Mucosa of rectum (tissue), 2 donors: Measurements from ENCODE around the gene KLF7.
A peak's percentile ranks its signal among the peaks of the same experiment; 100 is the strongest.

ENCODE experiments used
- H3K27ac ChIP-seq, 2 donors: one replicate each; pipeline ENCODE4 v1.7.0; 2013; ENCODE audit warnings: inconsistent platforms in 2 of 2, low read depth in 2 of 2, low read length in 2 of 2
- H3K27me3 ChIP-seq, 2 donors: one replicate each; pipeline ENCODE4 v1.7.0; 2013; ENCODE audit warnings: low read length in 2 of 2; ENCODE audit not compliant: control insufficient read depth in 2 of 2, insufficient read depth in 2 of 2
- H3K36me3 ChIP-seq, 2 donors: one replicate each; pipeline ENCODE4 v1.7.0; 2013; ENCODE audit warnings: low read length in 2 of 2; ENCODE audit not compliant: control insufficient read depth in 2 of 2, insufficient read depth in 2 of 2
- H3K4me1 ChIP-seq, 2 donors: one replicate each; pipeline ENCODE4 v1.7.0; 2013; ENCODE audit warnings: low read length in 2 of 2, mild to moderate bottlenecking in 1 of 2; ENCODE audit not compliant: control insufficient read depth in 2 of 2, insufficient read depth in 2 of 2
- H3K4me3 ChIP-seq, 2 donors: one replicate each; pipeline ENCODE4 v1.7.0; 2013; ENCODE audit warnings: low read length in 2 of 2
- H3K9ac ChIP-seq, 2 donors: one replicate each; pipeline ENCODE4 v1.7.0; 2013; ENCODE audit warnings: low read length in 2 of 2, low read depth in 1 of 2, mild to moderate bottlenecking in 1 of 2
- H3K9me3 ChIP-seq, 2 donors: one replicate each; pipeline ENCODE4 v1.7.0; 2013; ENCODE audit warnings: low read length in 2 of 2; ENCODE audit not compliant: control insufficient read depth in 2 of 2
- donor health status: healthy.
- donor health status: Normal muscosa, but diverticular disease.

Gene KLF7

DNA sequence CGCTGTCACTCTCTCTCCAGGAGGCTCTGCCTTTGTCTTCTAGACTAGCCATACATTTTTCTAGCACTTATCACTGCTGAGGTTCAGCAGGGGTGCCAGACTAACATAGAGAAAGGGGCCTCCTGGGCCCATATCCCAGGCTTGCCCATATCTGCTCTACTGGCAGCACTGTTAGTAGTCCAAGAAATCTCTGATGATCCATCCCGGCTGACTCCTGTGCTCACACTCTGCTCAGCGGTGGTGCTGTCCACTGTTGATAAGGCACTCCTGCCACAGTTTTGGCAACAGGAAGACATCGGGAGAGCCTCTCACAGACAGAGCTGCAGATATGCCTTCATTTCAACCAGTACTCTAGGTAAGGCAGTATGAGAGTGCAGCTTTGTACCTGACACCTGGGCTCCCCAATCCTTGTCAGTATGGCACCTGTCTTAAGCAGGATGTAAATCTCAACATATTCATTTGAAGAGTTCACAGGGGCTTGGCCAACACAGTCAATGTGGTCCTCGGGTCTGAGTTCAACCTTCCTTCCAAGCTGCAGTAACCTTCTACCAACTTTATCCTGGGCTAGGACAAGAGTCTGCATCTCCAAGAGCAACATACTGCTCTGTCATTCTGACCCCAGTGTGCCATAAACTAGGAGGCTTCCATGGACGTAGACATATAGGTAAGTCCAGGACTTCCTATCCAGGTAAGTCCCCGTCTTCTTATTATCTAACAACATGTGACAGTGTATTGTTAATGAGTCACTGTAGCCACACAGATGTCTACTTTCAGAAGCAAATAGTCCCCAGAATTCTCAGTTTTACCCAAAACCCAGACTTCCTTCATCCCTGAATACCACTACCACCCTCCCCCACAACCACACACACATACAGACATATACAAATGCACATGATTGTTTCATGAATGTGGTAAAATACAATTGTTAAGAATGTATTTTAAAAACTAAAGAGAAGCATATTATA is 16.2 kb downstream of the KLF7 start:
- Histone ChIP-seq H3K4me1 (peaks cover 2 to 5% of the 10 kb centered on the region in 2 donors), H3K27me3 (no peaks in the 10 kb centered on the region), H3K9me3 (no peaks in the 10 kb centered on the region), H3K9ac (no peak overlapping the region), H3K36me3 (no peaks in the 10 kb centered on the region), H3K27ac (peak overlapping the region in 1 of 2 donors; percentile 8), H3K4me3 (no peak overlapping the region)

DNA sequence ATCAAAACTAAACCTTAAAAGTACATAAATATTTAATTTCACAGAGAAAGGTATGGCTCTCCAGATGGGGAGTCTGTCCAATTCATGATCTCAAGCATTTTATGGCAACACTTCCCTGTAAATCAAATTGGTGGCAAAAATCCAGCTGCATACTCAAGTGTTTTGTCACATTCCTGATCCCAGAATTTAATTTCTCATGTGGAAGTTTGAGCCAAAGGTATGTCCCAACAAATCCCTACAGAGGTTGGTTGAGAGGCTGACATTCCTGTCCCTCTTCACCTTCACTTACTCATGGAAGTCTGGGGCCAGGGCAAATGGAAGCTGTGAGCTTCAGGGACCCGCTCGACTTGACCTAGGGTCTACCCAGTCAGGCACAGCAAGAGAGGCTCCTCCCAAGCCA is 17.7 kb downstream of the KLF7 start:
- H3K9me3 ChIP-seq, result no peaks in the 10 kb centered on the region
- H3K4me3 ChIP-seq, result no peak overlapping the region
- H3K9ac ChIP-seq, result no peak overlapping the region
- H3K27me3 ChIP-seq, result no peaks in the 10 kb centered on the region
- H3K36me3 ChIP-seq, result no peaks in the 10 kb centered on the region
- H3K27ac ChIP-seq, result no peak overlapping the region
- H3K4me1 ChIP-seq, result peaks cover 2 to 5% of the 10 kb centered on the region in 2 donors

DNA sequence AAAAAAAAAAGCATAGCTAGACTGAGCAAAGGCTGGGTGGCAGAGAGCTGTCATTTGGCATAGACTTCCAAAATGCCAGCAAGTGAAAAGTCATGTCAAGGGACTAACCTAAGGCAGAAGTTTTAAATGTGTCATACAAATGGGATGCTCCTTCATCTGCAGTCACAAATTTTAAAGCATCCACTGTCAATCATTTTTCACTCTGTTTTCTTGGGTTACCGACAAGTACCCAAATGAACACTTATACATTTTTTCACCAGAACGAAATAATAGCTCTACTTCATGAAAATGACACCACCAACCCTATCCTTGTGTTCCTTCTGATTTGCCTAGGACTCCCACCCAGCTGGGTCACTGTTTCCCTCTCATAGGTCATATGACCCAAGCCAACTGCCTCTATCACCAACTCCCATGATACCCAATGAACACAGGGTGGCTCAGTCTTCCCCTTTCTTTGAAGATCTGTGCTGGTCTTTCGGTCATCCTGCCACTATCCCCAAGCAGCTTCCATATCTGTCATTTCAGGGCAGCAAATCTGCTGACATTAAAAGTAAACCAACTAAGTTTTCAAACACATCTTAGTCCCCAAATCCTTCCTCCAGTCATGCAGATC is 21.5 kb downstream of the KLF7 start:
- Histone ChIP-seq H3K27me3 (no peaks in the 10 kb centered on the region), H3K36me3 (no peaks in the 10 kb centered on the region), H3K9me3 (no peaks in the 10 kb centered on the region), H3K27ac (peak overlapping the region; percentile 73 to 79), H3K4me3 (no peak overlapping the region), H3K4me1 (peaks cover 3 to 5% of the 10 kb centered on the region in 2 donors), H3K9ac (peak overlapping the region; percentile 7 to 35)

DNA sequence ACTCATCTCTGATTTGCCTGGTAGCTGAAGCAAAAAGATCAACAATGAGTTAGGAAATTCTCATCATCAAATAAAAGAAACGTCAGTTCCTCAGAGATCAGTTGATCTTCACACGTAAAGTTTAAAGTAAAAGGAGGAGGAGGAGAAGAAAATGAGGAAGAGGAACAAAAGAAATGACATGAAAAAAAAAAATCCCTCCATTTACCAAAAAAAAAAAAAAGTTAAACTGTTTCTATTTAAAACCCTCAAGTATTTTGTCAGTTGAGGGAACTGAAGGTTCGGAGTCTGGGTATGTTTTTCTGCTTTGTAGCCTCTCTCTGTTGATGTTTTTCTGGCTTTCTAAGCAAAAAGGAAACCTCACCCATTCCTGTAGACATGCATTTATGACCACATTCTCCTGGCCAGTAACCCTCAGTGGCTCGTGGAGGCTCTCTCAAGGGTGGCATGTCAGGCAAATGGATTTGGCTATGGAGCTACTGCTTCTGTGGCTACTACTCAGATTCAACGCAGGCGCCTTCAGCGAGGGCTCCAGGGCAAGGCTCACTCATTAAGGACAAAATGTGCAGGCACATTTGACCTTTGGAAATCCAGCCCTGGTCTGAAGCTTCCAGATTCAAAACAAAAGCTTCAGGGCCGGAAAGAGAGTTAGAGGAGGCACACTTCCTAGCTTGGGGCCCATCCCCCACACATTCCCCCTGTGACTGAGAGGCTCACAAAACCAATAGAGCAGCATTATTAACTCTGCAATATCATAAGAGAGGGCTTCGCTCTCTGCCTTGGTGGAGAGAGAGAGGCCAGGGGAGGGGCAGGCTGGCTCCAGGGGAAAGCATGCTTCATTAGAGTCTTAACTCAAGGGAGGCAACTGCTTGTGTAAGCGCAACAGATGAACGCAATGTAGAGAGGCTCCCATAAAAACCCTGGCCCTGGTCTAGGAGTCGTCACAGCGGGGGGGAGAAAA is 22.3 kb downstream of the KLF7 start:
- Histone ChIP-seq H3K4me1 (peaks cover 3 to 5% of the 10 kb centered on the region in 2 donors), H3K27ac (peak overlapping the region; percentile 73 to 79), H3K36me3 (no peaks in the 10 kb centered on the region), H3K9me3 (no peaks in the 10 kb centered on the region), H3K4me3 (peak overlapping the region; percentile 8 to 26), H3K9ac (peak overlapping the region; percentile 1 to 35), H3K27me3 (no peaks in the 10 kb centered on the region)

DNA sequence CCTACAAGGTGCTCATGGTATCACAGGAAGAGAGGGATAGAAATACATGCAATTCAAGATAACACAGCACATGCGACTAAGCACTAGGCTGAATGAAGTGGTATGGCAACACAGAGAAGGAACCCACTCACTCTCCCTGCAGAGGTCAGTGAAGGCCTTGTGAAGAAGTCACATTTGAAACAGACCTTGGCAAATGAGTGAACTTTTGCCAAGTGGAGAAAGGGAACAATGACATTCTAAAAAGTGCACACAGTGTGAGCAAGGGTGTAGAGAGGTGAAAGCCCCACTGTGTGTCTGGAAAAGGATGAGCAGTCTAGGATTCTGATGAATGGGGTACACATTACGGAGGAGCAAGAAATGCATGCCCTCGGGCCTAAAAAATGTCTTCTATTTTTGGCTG is 23.3 kb downstream of the KLF7 start:
- Histone ChIP-seq H3K27ac (peak overlapping the region; percentile 73 to 79), H3K4me1 (peaks cover 3 to 5% of the 10 kb centered on the region in 2 donors), H3K4me3 (no peak overlapping the region), H3K9ac (peak overlapping the region in 1 of 2 donors; percentile 8), H3K36me3 (no peaks in the 10 kb centered on the region), H3K27me3 (no peaks in the 10 kb centered on the region), H3K9me3 (no peaks in the 10 kb centered on the region)

DNA sequence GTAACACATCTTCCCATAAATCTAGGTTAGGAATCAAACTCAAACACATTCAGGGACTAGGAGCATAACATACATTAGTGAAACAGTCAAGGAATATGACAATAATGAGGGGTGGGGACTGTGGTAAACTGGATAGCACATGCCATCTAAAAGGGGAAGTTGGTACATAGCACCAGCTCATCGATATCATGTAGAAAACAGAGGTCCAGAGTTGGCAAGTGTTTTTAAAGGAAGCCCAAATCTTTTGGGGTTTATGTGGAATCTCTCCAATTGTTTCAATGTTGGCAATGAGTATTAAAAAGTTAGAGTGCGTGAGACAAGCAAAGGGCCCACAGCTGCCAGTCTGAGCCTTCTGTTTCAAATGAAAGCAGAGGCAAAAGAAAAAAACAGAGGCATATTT is 24.4 kb downstream of the KLF7 start:
- peaks cover 3 to 5% of the 10 kb centered on the region in 2 donors for H3K4me1 ChIP-seq
- H3K27ac ChIP-seq, result peak overlapping the region in 1 of 2 donors; percentile 6
- no peak overlapping the region for H3K9ac ChIP-seq
- no peaks in the 10 kb centered on the region for H3K9me3 ChIP-seq
- H3K4me3 ChIP-seq, result no peak overlapping the region
- H3K36me3 ChIP-seq, result no peaks in the 10 kb centered on the region
- H3K27me3 ChIP-seq, result no peaks in the 10 kb centered on the region

DNA sequence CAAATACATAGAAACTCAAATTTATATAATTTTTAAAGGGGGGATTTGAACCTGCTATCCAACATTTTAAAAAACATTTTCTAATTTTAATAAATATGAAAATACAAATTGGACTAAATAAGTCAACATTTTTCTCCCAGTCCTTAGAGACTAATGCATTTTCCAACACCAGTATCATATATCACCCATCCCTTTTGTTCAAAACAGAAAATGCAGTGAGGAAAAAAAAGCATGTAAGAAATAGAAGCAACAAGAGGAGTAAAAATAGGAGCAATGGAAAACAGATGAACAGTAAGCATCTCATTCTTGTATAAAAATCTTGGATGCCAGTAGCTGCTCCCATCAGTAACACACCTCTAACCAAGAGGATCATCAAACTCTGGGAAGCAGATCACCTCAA is 25.5 kb downstream of the KLF7 start:
- H3K4me3 ChIP-seq, result no peak overlapping the region
- peaks cover 7 to 8% of the 10 kb centered on the region in 2 donors for H3K4me1 ChIP-seq
- H3K9me3 ChIP-seq, result no peaks in the 10 kb centered on the region
- no peaks in the 10 kb centered on the region for H3K27me3 ChIP-seq
- H3K27ac ChIP-seq, result no peak overlapping the region
- no peaks in the 10 kb centered on the region for H3K36me3 ChIP-seq
- H3K9ac ChIP-seq, result no peak overlapping the region

DNA sequence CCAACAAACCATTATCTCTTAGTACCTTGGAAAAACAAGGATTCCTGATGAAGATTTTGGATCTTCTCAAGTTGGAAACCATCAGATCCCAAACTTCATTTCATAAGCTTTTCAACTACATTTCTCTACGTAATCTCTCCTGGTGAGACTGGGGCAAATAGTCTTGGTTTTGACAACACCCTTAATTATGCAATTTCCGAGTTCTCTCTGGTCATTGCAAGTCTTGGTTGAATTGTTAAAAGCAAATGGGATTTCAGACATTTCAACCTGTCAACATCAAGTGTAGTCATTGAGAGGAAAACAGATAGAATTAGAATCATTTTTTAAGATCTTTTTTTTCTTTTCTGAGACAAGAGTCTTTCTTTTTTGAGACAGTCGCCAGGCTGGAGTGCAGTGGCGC is 26.2 kb downstream of the KLF7 start:
- Histone ChIP-seq H3K36me3 (no peaks in the 10 kb centered on the region), H3K4me3 (no peak overlapping the region), H3K9me3 (no peaks in the 10 kb centered on the region), H3K27me3 (no peaks in the 10 kb centered on the region), H3K27ac (no peak overlapping the region), H3K9ac (no peak overlapping the region), H3K4me1 (peaks cover 7 to 8% of the 10 kb centered on the region in 2 donors)

DNA sequence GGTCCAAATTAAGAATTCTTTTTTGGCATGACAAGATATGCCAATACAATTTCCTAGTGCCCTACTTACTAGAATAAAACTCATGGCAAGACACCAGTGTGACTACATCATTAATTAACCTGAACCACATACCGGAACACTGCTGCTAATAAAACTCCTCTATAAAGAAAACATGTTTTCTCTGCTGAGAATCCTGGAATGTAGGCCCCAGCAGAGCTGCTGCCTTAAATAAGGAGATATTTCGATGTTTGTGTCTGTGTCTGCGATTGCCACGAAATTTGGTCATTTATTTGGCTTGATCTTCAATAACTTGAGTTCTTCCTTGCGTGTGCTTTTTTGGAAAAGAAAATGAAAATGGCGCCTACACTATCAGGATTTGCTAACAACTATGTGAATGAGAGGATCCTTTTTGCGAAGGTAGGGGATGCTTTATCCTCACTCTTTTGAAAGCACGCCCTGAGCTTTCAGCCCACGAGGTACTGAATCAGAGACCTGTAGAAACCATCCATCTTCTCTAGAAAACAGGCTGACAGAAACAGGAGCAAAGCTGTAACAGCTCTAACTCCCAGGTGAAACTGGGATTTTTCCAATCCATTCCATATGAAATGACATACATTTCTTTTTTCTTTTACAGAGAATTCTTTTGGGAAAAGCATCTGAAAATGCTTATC is 27.0 kb downstream of the KLF7 start:
- no peaks in the 10 kb centered on the region for H3K27me3 ChIP-seq
- no peaks in the 10 kb centered on the region for H3K36me3 ChIP-seq
- peaks cover 7 to 8% of the 10 kb centered on the region in 2 donors for H3K4me1 ChIP-seq
- H3K27ac ChIP-seq, result no peak overlapping the region
- no peak overlapping the region for H3K9ac ChIP-seq
- no peaks in the 10 kb centered on the region for H3K9me3 ChIP-seq
- no peak overlapping the region for H3K4me3 ChIP-seq
